ENCODE measurements around the gene SLC35E4. TPM values are rescaled to one million over a fixed set of nuclear protein-coding genes. Genes with fewer than 3 reads are reported as not detected.
A peak's percentile ranks its signal among the peaks of the same experiment; 100 is the strongest.

Gene SLC35E4
- total RNA-seq, 1 donor from 2014 or later: 5.0 TPM

DNA sequence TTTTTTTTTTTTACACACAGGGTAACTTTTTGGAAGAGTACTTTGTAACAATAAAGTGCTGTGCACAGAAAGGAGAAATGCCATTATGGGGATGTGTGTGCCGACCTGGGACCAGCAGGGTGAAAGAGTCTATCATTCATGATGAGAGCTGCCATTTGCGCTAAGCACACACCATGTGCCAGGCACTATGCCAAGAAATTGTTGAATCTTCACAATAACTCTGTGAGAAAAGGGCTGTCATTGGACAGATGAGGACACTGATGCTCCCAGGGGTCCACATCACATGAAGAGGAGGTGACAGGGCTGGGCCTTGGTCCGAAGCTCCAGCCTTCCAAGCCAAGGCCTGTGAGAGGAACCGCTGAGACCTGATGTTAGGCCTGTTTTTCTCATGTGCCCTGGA, 26.5 kb downstream of the SLC35E4 start:
- H3K9me3 Mint-ChIP-seq (ENCODE audit: unreplicated experiment): no peaks in the 10 kb centered on the region
- H3K4me1 Mint-ChIP-seq (ENCODE audit: low read depth, unreplicated experiment): no peaks in the 10 kb centered on the region
- H3K27me3 Mint-ChIP-seq (ENCODE audit: unreplicated experiment): no peaks in the 10 kb centered on the region
- H3K4me3 Mint-ChIP-seq (ENCODE audit: unreplicated experiment): no peak overlapping the region
- H3K36me3 Mint-ChIP-seq (ENCODE audit: unreplicated experiment): no peaks in the 10 kb centered on the region
- no peak for TF ChIP-seq CTCF (IDR thresholded peaks at IDR 0.05; ENCODE audit: partially characterized antibody, unreplicated experiment)
- DNase-seq: no peak
- no peak overlapping the region for H3K27ac Mint-ChIP-seq (ENCODE audit: unreplicated experiment)

DNA sequence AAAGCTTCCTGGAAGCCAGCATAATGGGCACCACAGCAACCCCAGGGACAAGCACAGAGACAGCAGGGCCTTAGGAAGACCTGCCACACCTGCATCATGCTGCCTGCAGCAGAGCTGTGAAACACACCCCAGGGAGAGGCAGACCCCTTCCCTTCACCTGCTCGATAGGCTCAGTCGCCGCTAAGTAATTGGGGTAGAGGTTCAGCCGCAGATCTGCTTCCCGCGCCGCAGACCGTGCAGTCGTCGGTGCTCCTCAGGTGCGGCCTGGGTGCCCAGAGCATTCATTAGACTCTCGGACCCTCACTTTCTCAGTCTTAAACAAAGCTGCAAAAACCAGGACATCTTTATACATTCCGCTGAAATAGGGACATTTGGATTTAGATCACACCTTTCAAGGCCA, 29.2 kb downstream of the SLC35E4 start:
- Mint-ChIP-seq H3K4me3 (ENCODE audit: unreplicated experiment) (no peak overlapping the region), H3K36me3 (ENCODE audit: unreplicated experiment) (no peaks in the 10 kb centered on the region), H3K27me3 (ENCODE audit: unreplicated experiment) (peaks cover 3% of the 10 kb centered on the region), H3K27ac (ENCODE audit: unreplicated experiment) (no peak overlapping the region), H3K9me3 (ENCODE audit: unreplicated experiment) (no peaks in the 10 kb centered on the region), H3K4me1 (ENCODE audit: low read depth, unreplicated experiment) (peaks cover 4% of the 10 kb centered on the region)
- DNase-seq: no peak
- TF ChIP-seq CTCF (IDR thresholded peaks at IDR 0.05; ENCODE audit: partially characterized antibody, unreplicated experiment): no peak

- peaks cover 3% of the 10 kb centered on the region for H3K27me3 Mint-ChIP-seq (ENCODE audit: unreplicated experiment)
- no peak overlapping the region for H3K27ac Mint-ChIP-seq (ENCODE audit: unreplicated experiment)
- H3K9me3 Mint-ChIP-seq (ENCODE audit: unreplicated experiment): no peaks in the 10 kb centered on the region
- no peak overlapping the region for H3K4me3 Mint-ChIP-seq (ENCODE audit: unreplicated experiment)
- TF ChIP-seq CTCF (IDR thresholded peaks at IDR 0.05; ENCODE audit: partially characterized antibody, unreplicated experiment): no peak
- no peak for DNase-seq
- H3K4me1 Mint-ChIP-seq (ENCODE audit: low read depth, unreplicated experiment): peaks cover 4% of the 10 kb centered on the region
- no peaks in the 10 kb centered on the region for H3K36me3 Mint-ChIP-seq (ENCODE audit: unreplicated experiment)
These were observed 29.7 kb downstream of the SLC35E4 start for GRCh38 chr22:30665266-30665665.

DNA sequence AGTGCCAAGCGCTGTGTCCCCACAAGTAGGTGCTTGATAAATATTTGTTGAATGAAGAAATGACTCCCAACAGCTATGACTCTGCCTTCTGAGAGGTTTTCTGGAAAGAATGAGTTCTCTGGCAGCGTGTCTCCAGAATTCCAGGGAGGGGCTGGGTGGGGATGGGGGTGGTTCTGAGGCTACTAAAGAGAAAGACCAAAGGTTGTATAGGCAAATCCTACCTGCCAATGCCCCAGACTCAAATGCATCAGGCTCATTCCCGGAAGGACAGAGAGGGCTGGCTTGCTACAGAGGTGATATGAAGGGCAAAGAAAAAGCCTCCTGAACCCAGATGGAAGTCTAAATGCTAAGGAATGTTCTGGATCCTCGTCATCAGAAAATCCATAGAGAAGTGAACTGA, 30.2 kb downstream of the SLC35E4 start:
- Mint-ChIP-seq H3K27ac (ENCODE audit: unreplicated experiment) (no peak overlapping the region), H3K4me1 (ENCODE audit: low read depth, unreplicated experiment) (peaks cover 4% of the 10 kb centered on the region), H3K27me3 (ENCODE audit: unreplicated experiment) (peaks cover 3% of the 10 kb centered on the region), H3K9me3 (ENCODE audit: unreplicated experiment) (no peaks in the 10 kb centered on the region), H3K4me3 (ENCODE audit: unreplicated experiment) (peak overlapping the region; percentile 52), H3K36me3 (ENCODE audit: unreplicated experiment) (no peaks in the 10 kb centered on the region)
- DNase-seq: no peak
- no peak for TF ChIP-seq CTCF (IDR thresholded peaks at IDR 0.05; ENCODE audit: partially characterized antibody, unreplicated experiment)

DNA sequence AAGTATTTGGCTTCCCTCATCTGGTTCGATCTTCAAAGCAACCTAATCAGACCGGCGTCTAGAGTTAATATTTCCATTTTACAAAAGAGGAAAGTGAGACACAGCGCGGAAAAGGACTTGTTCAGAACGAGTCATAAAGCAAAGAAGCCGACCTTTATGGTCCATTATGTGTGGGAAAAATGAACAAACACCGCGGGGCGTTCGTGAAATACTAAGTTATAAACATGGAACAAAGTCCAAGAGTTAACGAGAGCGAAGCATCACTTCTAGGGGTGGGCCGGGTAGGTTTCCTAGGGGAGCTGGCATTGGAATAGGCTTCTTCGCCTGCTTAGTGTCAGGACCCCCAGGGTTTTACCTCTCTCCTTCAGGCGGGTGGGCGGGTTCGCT, 31.5 kb downstream of the SLC35E4 start:
- H3K36me3 Mint-ChIP-seq (ENCODE audit: unreplicated experiment): no peaks in the 10 kb centered on the region
- TF ChIP-seq CTCF (IDR thresholded peaks at IDR 0.05; ENCODE audit: partially characterized antibody, unreplicated experiment): no peak
- no peak for DNase-seq
- H3K27me3 Mint-ChIP-seq (ENCODE audit: unreplicated experiment): peaks cover 3% of the 10 kb centered on the region
- peaks cover 12% of the 10 kb centered on the region for H3K4me1 Mint-ChIP-seq (ENCODE audit: low read depth, unreplicated experiment)
- H3K9me3 Mint-ChIP-seq (ENCODE audit: unreplicated experiment): no peaks in the 10 kb centered on the region
- H3K27ac Mint-ChIP-seq (ENCODE audit: unreplicated experiment): no peak overlapping the region
- peak overlapping the region; percentile 88 for H3K4me3 Mint-ChIP-seq (ENCODE audit: unreplicated experiment)
